ENCODE data around the gene AHSG.

DNA sequence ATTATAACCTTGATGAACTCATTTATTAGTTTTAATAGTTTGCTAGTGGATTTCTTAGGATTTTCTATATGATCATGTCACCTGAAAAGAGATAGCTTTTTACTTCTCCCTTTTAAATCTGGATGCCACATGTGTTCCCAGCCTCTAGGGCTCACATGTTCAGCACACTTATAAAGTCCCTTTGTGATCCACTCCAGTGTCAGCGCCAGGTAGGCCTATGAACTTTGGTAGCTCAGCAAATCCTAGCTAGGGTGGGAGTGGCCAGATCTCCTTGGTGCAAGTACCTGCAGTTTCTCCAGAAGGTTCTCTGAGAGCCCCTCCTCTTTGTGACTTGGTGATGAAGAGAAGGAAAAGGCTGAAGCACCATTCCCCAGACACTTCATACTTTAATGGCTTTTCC is 36.0 kb downstream of the AHSG start:
- TF ChIP-seq, protein P1, sequence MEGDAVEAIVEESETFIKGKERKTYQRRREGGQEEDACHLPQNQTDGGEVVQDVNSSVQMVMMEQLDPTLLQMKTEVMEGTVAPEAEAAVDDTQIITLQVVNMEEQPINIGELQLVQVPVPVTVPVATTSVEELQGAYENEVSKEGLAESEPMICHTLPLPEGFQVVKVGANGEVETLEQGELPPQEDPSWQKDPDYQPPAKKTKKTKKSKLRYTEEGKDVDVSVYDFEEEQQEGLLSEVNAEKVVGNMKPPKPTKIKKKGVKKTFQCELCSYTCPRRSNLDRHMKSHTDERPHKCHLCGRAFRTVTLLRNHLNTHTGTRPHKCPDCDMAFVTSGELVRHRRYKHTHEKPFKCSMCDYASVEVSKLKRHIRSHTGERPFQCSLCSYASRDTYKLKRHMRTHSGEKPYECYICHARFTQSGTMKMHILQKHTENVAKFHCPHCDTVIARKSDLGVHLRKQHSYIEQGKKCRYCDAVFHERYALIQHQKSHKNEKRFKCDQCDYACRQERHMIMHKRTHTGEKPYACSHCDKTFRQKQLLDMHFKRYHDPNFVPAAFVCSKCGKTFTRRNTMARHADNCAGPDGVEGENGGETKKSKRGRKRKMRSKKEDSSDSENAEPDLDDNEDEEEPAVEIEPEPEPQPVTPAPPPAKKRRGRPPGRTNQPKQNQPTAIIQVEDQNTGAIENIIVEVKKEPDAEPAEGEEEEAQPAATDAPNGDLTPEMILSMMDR (IDR thresholded peaks at IDR 0.05) = no peak
- no peak for TF ChIP-seq POLR2A (IDR thresholded peaks at IDR 0.05)
